OCI-LY3 (cell line): ENCODE measurements around the gene NWD2.

Experiments
- CTCF ChIP-seq: fragments of 200-600, 300-600 bp; sonication (generic); IDR thresholded peaks from 2 replicates; pipeline ENCODE4 v1.5.1; 2014; ENCODE audit warnings: antibody characterized with exemption, low read length, low read depth
- EZH2phosphoT487 ChIP-seq: fragments of 200-600 bp; shearing (Covaris generic); IDR thresholded peaks from 2 replicates; pipeline ENCODE4 v1.6.1; 2018; ENCODE audit warnings: antibody characterized with exemption, mixed run types, low read depth

GRCh38 chr4:37467824-37468223 is 223.3 kb downstream of the NWD2 start:
- TF ChIP-seq CTCF (no peak), EZH2phosphoT487 (no peak)
